SK-N-SH (cell line): ENCODE data around the gene VSIG2. TPM values are rescaled to one million over a fixed set of nuclear protein-coding genes. Genes with fewer than 3 reads are reported as not detected.

Experiments used
- CTCF ChIA-PET: fragments of 300-600, 350-600 bp; formaldehyde crosslinking; extraction: SDS; loops from one replicate; lab custom pipeline; 2021; lab: Yijun Ruan, JAX
- POLR2A ChIA-PET: fragments of 350-600 bp; sonication (Branson Sonifier 250); formaldehyde crosslinking; extraction: SDS; loops from one replicate; lab custom pipeline; 2020; ENCODE audit warnings: antibody characterized with exemption, inconsistent platforms; lab: Yijun Ruan, JAX
- DNase-seq: peaks from one replicate; pipeline ENCODE4 v3.0.0; 2012
- H2AFZ ChIP-seq: fragments of 200-600 bp; sonication (generic); 2 replicates; pipeline ENCODE4 v1.8.1; 2016; ENCODE audit warnings: antibody characterized with exemption, mild to moderate bottlenecking, low read depth
- H3F3A ChIP-seq: fragments of 200-600 bp; sonication (generic); replicated peaks from 2 replicates; pipeline ENCODE3; 2016; ENCODE audit warnings: antibody characterized with exemption, mild to moderate bottlenecking; ENCODE audit not compliant: insufficient read depth
- H3K27ac ChIP-seq, 2 experiments: fragments of 200-500 bp in 1 of 2; fragments of 200-600 bp in 1 of 2; sonication (Bioruptor generic) in 1 of 2; sonication (generic), shearing (Covaris generic) in 1 of 2; 2 replicates each; pipeline versions ENCODE4 v1.5.1 to v1.6.1; 2014 to 2016; ENCODE audit warnings: low read depth in 2 of 2, inconsistent platforms in 1 of 2, low read length in 1 of 2, mild to moderate bottlenecking in 1 of 2, mixed read lengths in 1 of 2
- H3K27me3 ChIP-seq: fragments of 200-600 bp; sonication (generic), shearing (Covaris generic); 2 replicates; pipeline ENCODE4 v1.6.1; 2016; ENCODE audit warnings: mixed run types; ENCODE audit not compliant: insufficient read depth
- H3K36me3 ChIP-seq, 2 experiments: fragments of 200-500 bp in 1 of 2; fragments of 200-600 bp in 1 of 2; sonication (Bioruptor generic) in 1 of 2; sonication (generic) in 1 of 2; replicated peaks in 1 of 2; 2 replicates each; pipeline versions ENCODE3 to v1.5.1; 2014 to 2016; ENCODE audit warnings: low read length in 1 of 2, mild to moderate bottlenecking in 1 of 2; ENCODE audit not compliant: insufficient read depth in 2 of 2, control insufficient read depth in 1 of 2
- H3K4me1 ChIP-seq, 2 experiments: fragments of 200-500 bp in 1 of 2; fragments of 200-600 bp in 1 of 2; sonication (Bioruptor generic) in 1 of 2; sonication (generic), shearing (Covaris generic) in 1 of 2; 2 replicates each; pipeline versions ENCODE4 v1.5.1 to v1.6.1; 2014 to 2016; ENCODE audit warnings: low read depth in 1 of 2, low read length in 1 of 2, mixed run types in 1 of 2; ENCODE audit not compliant: insufficient read depth in 2 of 2, control insufficient read depth in 1 of 2
- H3K4me2 ChIP-seq: fragments of 200-600 bp; sonication (generic), shearing (Covaris generic); 2 replicates; pipeline ENCODE4 v1.6.1; 2017; ENCODE audit warnings: mixed run types
- H3K4me3 ChIP-seq, 2 experiments: fragments of 200-500 bp in 1 of 2; fragments of 200-600 bp in 1 of 2; sonication (Bioruptor generic) in 1 of 2; sonication (generic), shearing (Covaris generic) in 1 of 2; 2 replicates each; pipeline versions ENCODE4 v1.5.1 to v1.8.1; 2014 to 2016; ENCODE audit warnings: low read depth in 2 of 2, inconsistent platforms in 1 of 2, low read length in 1 of 2, mild to moderate bottlenecking in 1 of 2, mixed read lengths in 1 of 2, moderate library complexity in 1 of 2
- H3K79me2 ChIP-seq: fragments of 200-600 bp; sonication (generic); 2 replicates; pipeline ENCODE4 v1.8.1; 2017; ENCODE audit warnings: mild to moderate bottlenecking; ENCODE audit not compliant: insufficient read depth
- H3K9ac ChIP-seq: fragments of 200-600 bp; sonication (generic); 2 replicates; pipeline ENCODE4 v1.6.1; 2017; ENCODE audit warnings: mixed run types
- H3K9me2 ChIP-seq: fragments of 200-600 bp; sonication (generic); 2 replicates; pipeline ENCODE4 v1.6.1; 2017; ENCODE audit warnings: mixed run types
- H3K9me3 ChIP-seq: fragments of 200-600 bp; sonication (generic); 2 replicates; pipeline ENCODE4 v1.6.1; 2017; ENCODE audit warnings: mixed run types, mild to moderate bottlenecking, moderate library complexity
- H4K20me1 ChIP-seq: fragments of 200-600 bp; sonication (generic); 2 replicates; pipeline ENCODE4 v1.6.1; 2017; ENCODE audit warnings: mild to moderate bottlenecking, mixed run types; ENCODE audit not compliant: insufficient read depth
- CHD2 ChIP-seq: fragments of 150-350 bp; IDR thresholded peaks from 2 replicates; pipeline ENCODE4 v1.6.1; 2018; ENCODE audit warnings: low read length; ENCODE audit not compliant: partially characterized antibody
- EP300 ChIP-seq, 2 experiments: IDR thresholded peaks; 2 replicates each; pipeline versions ENCODE4 v1.4.0 to v1.6.1; 2012; ENCODE audit warnings: borderline replicate concordance in 1 of 2, low read depth in 1 of 2, low read length in 1 of 2
- FOXJ3 ChIP-seq: sonication (generic); formaldehyde crosslinking; IDR thresholded peaks from 2 replicates; pipeline ENCODE4 v1.5.1; 2020; ENCODE audit warnings: mild to moderate bottlenecking, missing genetic modification reagents
- GATA2 ChIP-seq: sonication (generic); formaldehyde crosslinking; IDR thresholded peaks from 2 replicates; pipeline ENCODE4 v1.5.0; 2020; ENCODE audit warnings: mild to moderate bottlenecking, missing genetic modification reagents
- MXI1 ChIP-seq: IDR thresholded peaks from 2 replicates; pipeline ENCODE4 v1.6.1; 2012; ENCODE audit warnings: mild to moderate bottlenecking, low read depth, low read length, improper control_type of control experiment
- PBX3 ChIP-seq: IDR thresholded peaks from 2 replicates; pipeline ENCODE4; 2012
- RAD21 ChIP-seq: IDR thresholded peaks from 2 replicates; pipeline ENCODE4 v1.6.1; 2012; ENCODE audit warnings: mild to moderate bottlenecking, low read length
- RFX5 ChIP-seq: IDR thresholded peaks from 2 replicates; pipeline ENCODE4 v1.6.1; 2012; ENCODE audit warnings: mild to moderate bottlenecking, improper control_type of control experiment, low read length
- SMC3 ChIP-seq: IDR thresholded peaks from 2 replicates; pipeline ENCODE4 v1.6.1; 2012; ENCODE audit warnings: low read depth, low read length, improper control_type of control experiment
- TEAD4 ChIP-seq: IDR thresholded peaks from 2 replicates; pipeline ENCODE4 v1.4.0; 2012; ENCODE audit warnings: mild to moderate bottlenecking, borderline replicate concordance; ENCODE audit not compliant: insufficient read depth
- ZBTB33 ChIP-seq: IDR thresholded peaks from 2 replicates; pipeline ENCODE4 v1.4.0; 2012; ENCODE audit warnings: low read depth, borderline replicate concordance
- WGBS: methylation state at CpG from one replicate; pipeline ENCODE4 v1.1.6; 2017; ENCODE audit warnings: low lambda C conversion rate; 5-methylcytosine and 5-hydroxymethylcytosine counted together
- polyA plus RNA-seq, 3 experiments: library from polyadenylated mRNA; depleted of rRNA; stranded (reverse); fragments of >200 nt; gene quantifications; 2 replicates each; pipeline ENCODE4 v1.2.3, GENCODE V29; 2012
- TF ChIP-seq, protein P1 (sequence below): IDR thresholded peaks from 2 replicates; pipeline ENCODE4 v1.6.1; 2012; ENCODE audit warnings: mild to moderate bottlenecking, low read depth, low read length, moderate library complexity
- TF ChIP-seq, protein P2 (sequence below): fragments of 200-600 bp; sonication (generic); IDR thresholded peaks from 2 replicates; pipeline ENCODE4 v1.6.1; 2017; ENCODE audit warnings: antibody characterized with exemption, mild to moderate bottlenecking, moderate library complexity

VSIG2 gene
- polyA plus RNA-seq, 1 of the 3 experiments (the other 2 are of a cell fraction) = not detected

DNA sequence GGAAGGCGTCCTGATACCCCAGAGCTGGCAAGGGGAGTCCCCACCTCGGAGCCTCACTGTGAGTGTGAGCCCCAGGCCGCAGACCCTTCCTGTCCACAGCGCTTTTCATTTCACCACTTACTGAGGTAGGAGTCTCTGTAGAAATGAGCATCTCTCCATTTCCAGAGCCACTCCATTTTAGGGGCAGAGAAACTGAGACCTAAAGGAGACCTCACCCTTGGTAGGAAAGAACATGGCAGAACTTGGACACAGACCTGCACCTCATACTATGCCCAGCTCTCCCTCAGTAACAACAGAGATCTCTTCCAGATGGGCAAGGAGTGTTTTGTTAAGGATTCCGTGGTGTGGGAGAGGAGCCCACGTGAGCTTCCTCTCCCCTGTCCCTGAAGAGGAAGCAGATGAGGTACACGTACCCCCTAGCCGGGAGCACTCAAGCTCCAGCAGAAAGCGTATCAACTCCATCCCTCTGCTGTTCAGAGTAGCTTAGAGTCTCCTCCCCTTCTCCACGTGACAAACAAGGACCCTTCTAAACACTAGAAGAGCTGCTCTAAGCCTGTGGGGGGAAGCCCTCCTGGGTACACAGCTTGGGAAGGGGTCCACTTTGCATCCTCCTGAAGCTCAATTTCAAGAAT is 532 bp upstream of the VSIG2 start:
- ChIA-PET POLR2A (interaction anchor here (0.6 to 0.7 kb wide), 2 partner anchors 9 to 97 kb away, joined by 3 to 4 read pairs; no protein-coding TSS in a partner anchor), CTCF (interaction anchor here (1.1 to 5.3 kb wide), 7 partner anchors 11 to 124 kb away, joined by 3 to 31 read pairs (median 4); partner anchors contain the start of genes ESAM and NRGN)
- Histone ChIP-seq H4K20me1 (no peaks in the 10 kb centered on the region), H3K79me2 (no peaks in the 10 kb centered on the region), H2AFZ (no peak overlapping the region), H3K9me2 (no peaks in the 10 kb centered on the region), H3F3A (peaks cover 6% of the 10 kb centered on the region), H3K4me3 (no peak overlapping the region), H3K9ac (no peak overlapping the region), H3K27me3 (no peaks in the 10 kb centered on the region), H3K27ac (no peak overlapping the region), H3K4me1 (no peaks in the 10 kb centered on the region), H3K4me2 (no peak overlapping the region), H3K9me3 (no peaks in the 10 kb centered on the region), H3K36me3 (no peaks in the 10 kb centered on the region)
- WGBS = 91% methylated on average over 8 of the region's 10 CpGs
- DNase-seq = peak; percentile 27
- TF ChIP-seq PBX3 (no peak), SMC3 (no peak), EP300 (IDR thresholded peaks at IDR 0.05; ENCODE audit: borderline replicate concordance in 1 of 2, low read depth in 1 of 2, low read length in 1 of 2) (no peak), GATA2 (CRISPR knock-in tag) (no peak), RFX5 (no peak), TEAD4 (no peak), ZBTB33 (no peak), FOXJ3 (no peak), CHD2 (no peak), RAD21 (no peak), MXI1 (no peak)
- TF ChIP-seq, protein P1, sequence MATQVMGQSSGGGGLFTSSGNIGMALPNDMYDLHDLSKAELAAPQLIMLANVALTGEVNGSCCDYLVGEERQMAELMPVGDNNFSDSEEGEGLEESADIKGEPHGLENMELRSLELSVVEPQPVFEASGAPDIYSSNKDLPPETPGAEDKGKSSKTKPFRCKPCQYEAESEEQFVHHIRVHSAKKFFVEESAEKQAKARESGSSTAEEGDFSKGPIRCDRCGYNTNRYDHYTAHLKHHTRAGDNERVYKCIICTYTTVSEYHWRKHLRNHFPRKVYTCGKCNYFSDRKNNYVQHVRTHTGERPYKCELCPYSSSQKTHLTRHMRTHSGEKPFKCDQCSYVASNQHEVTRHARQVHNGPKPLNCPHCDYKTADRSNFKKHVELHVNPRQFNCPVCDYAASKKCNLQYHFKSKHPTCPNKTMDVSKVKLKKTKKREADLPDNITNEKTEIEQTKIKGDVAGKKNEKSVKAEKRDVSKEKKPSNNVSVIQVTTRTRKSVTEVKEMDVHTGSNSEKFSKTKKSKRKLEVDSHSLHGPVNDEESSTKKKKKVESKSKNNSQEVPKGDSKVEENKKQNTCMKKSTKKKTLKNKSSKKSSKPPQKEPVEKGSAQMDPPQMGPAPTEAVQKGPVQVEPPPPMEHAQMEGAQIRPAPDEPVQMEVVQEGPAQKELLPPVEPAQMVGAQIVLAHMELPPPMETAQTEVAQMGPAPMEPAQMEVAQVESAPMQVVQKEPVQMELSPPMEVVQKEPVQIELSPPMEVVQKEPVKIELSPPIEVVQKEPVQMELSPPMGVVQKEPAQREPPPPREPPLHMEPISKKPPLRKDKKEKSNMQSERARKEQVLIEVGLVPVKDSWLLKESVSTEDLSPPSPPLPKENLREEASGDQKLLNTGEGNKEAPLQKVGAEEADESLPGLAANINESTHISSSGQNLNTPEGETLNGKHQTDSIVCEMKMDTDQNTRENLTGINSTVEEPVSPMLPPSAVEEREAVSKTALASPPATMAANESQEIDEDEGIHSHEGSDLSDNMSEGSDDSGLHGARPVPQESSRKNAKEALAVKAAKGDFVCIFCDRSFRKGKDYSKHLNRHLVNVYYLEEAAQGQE = no peak
- TF ChIP-seq, protein P2, sequence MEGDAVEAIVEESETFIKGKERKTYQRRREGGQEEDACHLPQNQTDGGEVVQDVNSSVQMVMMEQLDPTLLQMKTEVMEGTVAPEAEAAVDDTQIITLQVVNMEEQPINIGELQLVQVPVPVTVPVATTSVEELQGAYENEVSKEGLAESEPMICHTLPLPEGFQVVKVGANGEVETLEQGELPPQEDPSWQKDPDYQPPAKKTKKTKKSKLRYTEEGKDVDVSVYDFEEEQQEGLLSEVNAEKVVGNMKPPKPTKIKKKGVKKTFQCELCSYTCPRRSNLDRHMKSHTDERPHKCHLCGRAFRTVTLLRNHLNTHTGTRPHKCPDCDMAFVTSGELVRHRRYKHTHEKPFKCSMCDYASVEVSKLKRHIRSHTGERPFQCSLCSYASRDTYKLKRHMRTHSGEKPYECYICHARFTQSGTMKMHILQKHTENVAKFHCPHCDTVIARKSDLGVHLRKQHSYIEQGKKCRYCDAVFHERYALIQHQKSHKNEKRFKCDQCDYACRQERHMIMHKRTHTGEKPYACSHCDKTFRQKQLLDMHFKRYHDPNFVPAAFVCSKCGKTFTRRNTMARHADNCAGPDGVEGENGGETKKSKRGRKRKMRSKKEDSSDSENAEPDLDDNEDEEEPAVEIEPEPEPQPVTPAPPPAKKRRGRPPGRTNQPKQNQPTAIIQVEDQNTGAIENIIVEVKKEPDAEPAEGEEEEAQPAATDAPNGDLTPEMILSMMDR = no peak
